Gastroesophageal sphincter (tissue), 3 donors: ENCODE data around the gene RRAS.

ENCODE experiments used
- CTCF ChIP-seq, 4 experiments: fragments of 200-600 bp in 2 of 4; fragments of 450-650 bp in 2 of 4; sonication (generic) in 1 of 4; IDR thresholded peaks; one replicate each; pipeline ENCODE4 v1.5.1; 2017 to 2019; ENCODE audit warnings: antibody characterized with exemption in 4 of 4, mild to moderate bottlenecking in 2 of 4, moderate library complexity in 2 of 4
- EP300 ChIP-seq: sonication (generic); formaldehyde crosslinking; IDR thresholded peaks from one replicate; pipeline ENCODE4 v1.6.1; 2017; ENCODE audit warnings: antibody characterized with exemption, mild to moderate bottlenecking
- POLR2A ChIP-seq, 2 donors: fragments of 450-650 bp; IDR thresholded peaks; one replicate each; pipeline ENCODE4 v1.6.1; 2017; ENCODE audit warnings: antibody characterized with exemption in 2 of 2, mild to moderate bottlenecking in 2 of 2, moderate library complexity in 1 of 2
- POLR2AphosphoS5 ChIP-seq: sonication (generic); formaldehyde crosslinking; IDR thresholded peaks from one replicate; pipeline ENCODE4 v1.6.1; 2017; ENCODE audit warnings: antibody characterized with exemption

GRCh38 chr19:49654581-49654980 lies 14.6 kb upstream of the RRAS start:
- no peak for TF ChIP-seq CTCF (IDR thresholded peaks at IDR 0.05)
- TF ChIP-seq POLR2AphosphoS5 = no peak
- TF ChIP-seq POLR2A (IDR thresholded peaks at IDR 0.05) = no peak
- no peak for TF ChIP-seq EP300
